ENCODE data around the gene PTPA. TPM values are rescaled to one million over a fixed set of nuclear protein-coding genes. Genes with fewer than 3 reads are reported as not detected.
"Not testable (repeated sequence)": the region's sequence is repeated elsewhere in the genome, so short reads cannot be mapped to it uniquely, and the experiment has no call there.

The PTPA gene
- total and polyA plus RNA-seq, 12 donors, result 106 to 227 (median 186) TPM

GRCh38 chr9:129185402-129185801 lies 74.2 kb downstream of the PTPA start:
- intact Hi-C loops (cut with DNase I), result loop anchor here in 1 of 10 donors (10.0 kb wide), 1 partner anchor 129 kb away; no protein-coding TSS in a partner anchor
- Histone ChIP-seq H3K36me3 (no peaks in the 10 kb centered on the region), H3K4me1 (peaks cover 0 to 15% (median 0%) of the 10 kb centered on the region in 9 donors), H3K9me3 (peaks cover 0 to 5% (median 0%) of the 10 kb centered on the region in 11 donors), H3K27me3 (no peaks in the 10 kb centered on the region), H3K4me3 (no peak overlapping the region), H3K27ac (no peak overlapping the region)
- TF ChIP-seq, protein P1, sequence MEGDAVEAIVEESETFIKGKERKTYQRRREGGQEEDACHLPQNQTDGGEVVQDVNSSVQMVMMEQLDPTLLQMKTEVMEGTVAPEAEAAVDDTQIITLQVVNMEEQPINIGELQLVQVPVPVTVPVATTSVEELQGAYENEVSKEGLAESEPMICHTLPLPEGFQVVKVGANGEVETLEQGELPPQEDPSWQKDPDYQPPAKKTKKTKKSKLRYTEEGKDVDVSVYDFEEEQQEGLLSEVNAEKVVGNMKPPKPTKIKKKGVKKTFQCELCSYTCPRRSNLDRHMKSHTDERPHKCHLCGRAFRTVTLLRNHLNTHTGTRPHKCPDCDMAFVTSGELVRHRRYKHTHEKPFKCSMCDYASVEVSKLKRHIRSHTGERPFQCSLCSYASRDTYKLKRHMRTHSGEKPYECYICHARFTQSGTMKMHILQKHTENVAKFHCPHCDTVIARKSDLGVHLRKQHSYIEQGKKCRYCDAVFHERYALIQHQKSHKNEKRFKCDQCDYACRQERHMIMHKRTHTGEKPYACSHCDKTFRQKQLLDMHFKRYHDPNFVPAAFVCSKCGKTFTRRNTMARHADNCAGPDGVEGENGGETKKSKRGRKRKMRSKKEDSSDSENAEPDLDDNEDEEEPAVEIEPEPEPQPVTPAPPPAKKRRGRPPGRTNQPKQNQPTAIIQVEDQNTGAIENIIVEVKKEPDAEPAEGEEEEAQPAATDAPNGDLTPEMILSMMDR (IDR thresholded peaks at IDR 0.05), result no peak
- DNase-seq (no peak), ATAC-seq (no peak)
- WGBS, 2 donors, result 96 to 98% methylated on average over 6 of the region's 6 CpGs

DNA sequence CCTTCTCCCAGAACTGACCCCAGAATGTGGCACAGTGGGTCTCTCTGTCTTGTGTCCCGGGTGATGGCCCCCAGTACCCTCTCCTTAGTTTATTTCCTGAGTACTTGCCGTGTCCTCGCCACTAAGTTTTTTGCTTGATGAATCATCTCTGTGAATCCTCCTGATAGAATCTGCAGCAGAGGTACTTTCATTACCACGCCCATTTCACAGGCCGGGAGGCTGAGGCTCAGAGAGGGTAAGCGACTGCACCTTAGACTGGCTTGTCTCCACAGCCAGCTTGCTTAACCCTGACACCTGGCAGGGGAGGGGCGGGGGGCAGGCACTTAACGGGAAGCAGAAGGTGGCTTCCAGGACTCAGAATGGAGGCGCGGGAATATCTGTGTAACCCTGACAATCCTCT lies 74.8 kb downstream of the PTPA start:
- no peak overlapping the region for H3K27ac ChIP-seq
- intact Hi-C loops (cut with DNase I), result loop anchor here in 1 of 10 donors (10.0 kb wide), 1 partner anchor 129 kb away; no protein-coding TSS in a partner anchor
- peaks cover 0 to 5% (median 0%) of the 10 kb centered on the region in 11 donors for H3K9me3 ChIP-seq
- ATAC-seq (no peak), DNase-seq (no peak)
- H3K36me3 ChIP-seq, result no peaks in the 10 kb centered on the region
- no peaks in the 10 kb centered on the region for H3K27me3 ChIP-seq
- H3K4me1 ChIP-seq, result peaks cover 0 to 15% (median 0%) of the 10 kb centered on the region in 9 donors
- 82 to 88% methylated on average over 10 of the region's 10 CpGs for WGBS, 2 donors
- TF ChIP-seq, protein P1 (IDR thresholded peaks at IDR 0.05), result no peak
- H3K4me3 ChIP-seq, result no peak overlapping the region

- Histone ChIP-seq H3K4me3 (no peak overlapping the region), H3K4me1 (peaks cover 0 to 15% (median 0%) of the 10 kb centered on the region in 9 donors), H3K27me3 (no peaks in the 10 kb centered on the region), H3K27ac (no peak overlapping the region), H3K9me3 (peaks cover 0 to 9% (median 0%) of the 10 kb centered on the region in 11 donors), H3K36me3 (no peaks in the 10 kb centered on the region)
- DNase-seq (no peak), ATAC-seq (no peak)
- TF ChIP-seq, protein P1 (IDR thresholded peaks at IDR 0.05), result no peak
- 81 to 83% methylated on average over 1 of the region's 1 CpG for WGBS, 2 donors
- intact Hi-C loops (cut with DNase I), result loop anchor here in 1 of 10 donors (10.0 kb wide), 1 partner anchor 128 kb away; no protein-coding TSS in a partner anchor
Observed at GRCh38 chr9:129187042-129187441, 75.8 kb downstream of the PTPA start.

DNA sequence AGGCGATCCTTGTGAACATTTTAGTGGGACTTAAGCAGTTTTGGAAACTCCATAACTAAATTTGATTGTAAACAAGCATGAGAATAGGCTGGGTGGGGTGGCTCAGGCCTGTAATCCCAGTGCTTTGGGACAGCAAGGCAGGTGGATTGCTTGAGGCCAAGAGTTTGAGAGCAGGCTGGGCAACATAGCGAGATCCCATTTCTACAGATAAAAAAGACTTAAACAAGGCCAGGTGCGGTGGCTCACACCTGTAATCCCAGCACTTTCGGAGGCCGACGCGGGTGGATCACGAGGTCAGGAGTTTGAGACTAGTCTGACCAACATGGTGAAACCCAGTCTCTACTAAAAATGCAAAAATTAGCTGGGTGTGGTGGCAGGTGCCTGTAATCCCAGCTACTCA lies 78.8 kb downstream of the PTPA start:
- not testable (repeated sequence) for H3K4me3 ChIP-seq, H3K4me1 ChIP-seq, H3K27ac ChIP-seq, ATAC-seq, H3K36me3 ChIP-seq, DNase-seq
- intact Hi-C loops (cut with DNase I), result loop anchor here in 2 of 10 donors (10.0 kb wide), 2 partner anchors 125 to 285 kb away; no protein-coding TSS in a partner anchor
- H3K27me3 ChIP-seq, result peaks cover 0 to 21% (median 6%) of the 10 kb centered on the region in 7 donors
- WGBS, 2 donors, result 97 to 99% methylated on average over 7 to 8 of the region's 8 CpGs
- peaks cover 0 to 16% (median 6%) of the 10 kb centered on the region in 11 donors for H3K9me3 ChIP-seq

DNA sequence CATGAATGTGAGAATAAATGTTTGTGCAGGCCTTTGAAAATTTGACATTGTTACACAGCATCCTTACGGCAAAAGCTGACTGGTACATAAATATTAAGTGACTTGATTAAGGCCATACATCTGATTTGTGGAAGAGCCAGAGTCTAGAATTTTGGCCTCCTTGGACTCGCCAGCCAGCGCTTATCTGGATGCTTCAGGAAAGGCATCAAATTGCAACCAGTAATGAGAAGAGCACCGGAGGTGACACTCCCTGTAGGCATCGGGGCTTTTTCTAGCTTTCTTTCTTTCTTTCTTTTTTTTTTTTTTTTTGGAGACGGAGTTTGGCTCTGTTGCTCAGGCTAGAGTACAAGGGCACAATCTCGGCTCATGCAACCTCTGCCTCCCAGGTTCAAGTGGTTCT lies 80.0 kb downstream of the PTPA start:
- intact Hi-C loops (cut with DNase I), result loop anchor here in 1 of 10 donors (10.0 kb wide), 1 partner anchor 284 kb away; no protein-coding TSS in a partner anchor
- Histone ChIP-seq H3K27ac (no peak overlapping the region), H3K4me1 (no peaks in the 10 kb centered on the region), H3K9me3 (peaks cover 0 to 16% (median 6%) of the 10 kb centered on the region in 11 donors), H3K4me3 (no peak overlapping the region), H3K36me3 (no peaks in the 10 kb centered on the region), H3K27me3 (peaks cover 0 to 21% (median 9%) of the 10 kb centered on the region in 7 donors)
- ATAC-seq (no peak), DNase-seq (no peak)
- WGBS, 2 donors, result 86 to 88% methylated on average over 7 of the region's 7 CpGs
- TF ChIP-seq, protein P1 (IDR thresholded peaks at IDR 0.05), result no peak

Measured in heart right ventricle (tissue), 16 donors.